CD4-positive, alpha-beta T cell (primary cell): ENCODE data around the gene SMAD6. TPM values are rescaled to one million over a fixed set of nuclear protein-coding genes. Genes with fewer than 3 reads are reported as not detected.

Experiments
- ATAC-seq: fragments of 200-7000 bp; cut with Tn5 transposase; one replicate; pipeline ENCODE4 v1.10.0; 2022; ENCODE audit warnings: mild to moderate bottlenecking; ENCODE audit not compliant: poor library complexity
- CTCF ChIA-PET: fragments of 350-600 bp; sonication (Branson Sonifier 250); formaldehyde crosslinking; loops from one replicate; lab custom pipeline; 2021; ENCODE audit warnings: antibody characterized with exemption, inconsistent platforms; lab: Charles Lee
- POLR2A ChIA-PET: fragments of 350-600 bp; sonication (Branson Sonifier 250); formaldehyde crosslinking; loops from one replicate; lab custom pipeline; 2021; ENCODE audit warnings: antibody characterized with exemption, inconsistent platforms; lab: Charles Lee
- DNase-seq, 14 experiments: peaks; one replicate each; pipeline ENCODE4 v3.0.0-alpha.2; 2013 to 2020; ENCODE audit warnings: mixed read lengths in 2 of 14
- H3K27ac ChIP-seq, 2 donors: one replicate each; pipeline versions ENCODE4 v1.5.1 to v1.7.0; 2013; ENCODE audit warnings: low read length in 2 of 2, low read depth in 1 of 2, mild to moderate bottlenecking in 1 of 2
- H3K27me3 ChIP-seq, 2 experiments: 1 replicate in 1 of 2; 2 replicates in 1 of 2; pipeline versions ENCODE4 v1.6.1 to v1.7.0; 2013; ENCODE audit warnings: low read length in 2 of 2, control low read depth in 1 of 2, mild to moderate bottlenecking in 1 of 2, moderate library complexity in 1 of 2; ENCODE audit not compliant: insufficient read depth in 2 of 2, control insufficient read depth in 1 of 2
- H3K36me3 ChIP-seq: one replicate; pipeline ENCODE4 v1.6.1; 2013; ENCODE audit warnings: low read length, control low read depth; ENCODE audit not compliant: insufficient read depth
- H3K4me1 ChIP-seq: one replicate; pipeline ENCODE4 v1.6.1; 2013; ENCODE audit warnings: low read length, control low read depth; ENCODE audit not compliant: insufficient read depth
- H3K4me3 ChIP-seq: one replicate; pipeline ENCODE4 v1.5.1; 2013; ENCODE audit warnings: mild to moderate bottlenecking, low read length, moderate library complexity
- H3K9me3 ChIP-seq, 2 experiments: 1 replicate in 1 of 2; 2 replicates in 1 of 2; pipeline versions ENCODE4 v1.6.1 to v1.7.0; 2013; ENCODE audit warnings: low read length in 2 of 2, mild to moderate bottlenecking in 2 of 2, control low read depth in 1 of 2, moderate library complexity in 1 of 2; ENCODE audit not compliant: control insufficient read depth in 1 of 2, insufficient read depth in 1 of 2
- H3K27ac Mint-ChIP-seq: one replicate; pipeline ENCODE4 v1.8.0; 2020; ENCODE audit warnings: mixed read lengths
- H3K27me3 Mint-ChIP-seq: one replicate; pipeline ENCODE4 v1.8.0; 2021; ENCODE audit warnings: mixed read lengths
- H3K36me3 Mint-ChIP-seq: one replicate; pipeline ENCODE4 v1.8.0; 2021; ENCODE audit warnings: low read depth, mixed read lengths
- H3K4me1 Mint-ChIP-seq: one replicate; pipeline ENCODE4 v1.8.0; 2021; ENCODE audit warnings: low read depth, mixed read lengths
- H3K4me3 Mint-ChIP-seq: one replicate; pipeline ENCODE4 v1.8.0; 2020; ENCODE audit warnings: mild to moderate bottlenecking, mixed read lengths
- H3K9me3 Mint-ChIP-seq: one replicate; pipeline ENCODE4 v1.8.0; 2020; ENCODE audit warnings: mixed read lengths
- intact Hi-C, 2 experiments: fragments of 100-400 bp; cut with DNase I in 1 of 2; cut with micrococcal nuclease in 1 of 2; formaldehyde crosslinking; loops; one replicate each; pipeline versions ENCODE4 v1.15.1 to v1.9.0; 2023 to 2025; cut with DNase I, micrococcal nuclease
- total RNA-seq, 174 experiments: library from RNA in 2 of 174; stranded (reverse) in 2 of 174; gene quantifications; one replicate each; pipeline ENCODE4 v1.2.3 and lab custom pipeline; 2021 to 2026
- TF ChIP-seq, protein P1 (sequence below): fragments of 200-600 bp; IDR thresholded peaks from one replicate; pipeline ENCODE4 v1.8.0; 2022; ENCODE audit warnings: antibody characterized with exemption, mild to moderate bottlenecking

Gene SMAD6
- total RNA-seq, 2 experiments from 2014 or later = 0.59 to 0.69 TPM

- H3K4me1 ChIP-seq = no peaks in the 10 kb centered on the region
- no peak overlapping the region for H3K4me3 ChIP-seq
- H3K9me3 Mint-ChIP-seq = no peaks in the 10 kb centered on the region
- ChIA-PET POLR2A (no interaction called here), CTCF (no interaction called here)
- H3K4me1 Mint-ChIP-seq = no peaks in the 10 kb centered on the region
- no peaks in the 10 kb centered on the region for H3K36me3 Mint-ChIP-seq
- H3K27ac ChIP-seq = no peak overlapping the region
- ATAC-seq = no peak
- no peak overlapping the region for H3K27ac Mint-ChIP-seq
- H3K27me3 Mint-ChIP-seq = peaks cover 8% of the 10 kb centered on the region
- no peak overlapping the region for H3K4me3 Mint-ChIP-seq
- no peak for DNase-seq
- H3K27me3 ChIP-seq = no peaks in the 10 kb centered on the region
- TF ChIP-seq, protein P1, sequence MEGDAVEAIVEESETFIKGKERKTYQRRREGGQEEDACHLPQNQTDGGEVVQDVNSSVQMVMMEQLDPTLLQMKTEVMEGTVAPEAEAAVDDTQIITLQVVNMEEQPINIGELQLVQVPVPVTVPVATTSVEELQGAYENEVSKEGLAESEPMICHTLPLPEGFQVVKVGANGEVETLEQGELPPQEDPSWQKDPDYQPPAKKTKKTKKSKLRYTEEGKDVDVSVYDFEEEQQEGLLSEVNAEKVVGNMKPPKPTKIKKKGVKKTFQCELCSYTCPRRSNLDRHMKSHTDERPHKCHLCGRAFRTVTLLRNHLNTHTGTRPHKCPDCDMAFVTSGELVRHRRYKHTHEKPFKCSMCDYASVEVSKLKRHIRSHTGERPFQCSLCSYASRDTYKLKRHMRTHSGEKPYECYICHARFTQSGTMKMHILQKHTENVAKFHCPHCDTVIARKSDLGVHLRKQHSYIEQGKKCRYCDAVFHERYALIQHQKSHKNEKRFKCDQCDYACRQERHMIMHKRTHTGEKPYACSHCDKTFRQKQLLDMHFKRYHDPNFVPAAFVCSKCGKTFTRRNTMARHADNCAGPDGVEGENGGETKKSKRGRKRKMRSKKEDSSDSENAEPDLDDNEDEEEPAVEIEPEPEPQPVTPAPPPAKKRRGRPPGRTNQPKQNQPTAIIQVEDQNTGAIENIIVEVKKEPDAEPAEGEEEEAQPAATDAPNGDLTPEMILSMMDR = no peak
- H3K9me3 ChIP-seq = peaks cover 0 to 4% of the 10 kb centered on the region in 2 experiments
- H3K36me3 ChIP-seq = no peaks in the 10 kb centered on the region
- intact Hi-C loops = no loop called here
Measured at GRCh38 chr15:66661432-66662096, 40.5 kb upstream of the SMAD6 start.

DNA sequence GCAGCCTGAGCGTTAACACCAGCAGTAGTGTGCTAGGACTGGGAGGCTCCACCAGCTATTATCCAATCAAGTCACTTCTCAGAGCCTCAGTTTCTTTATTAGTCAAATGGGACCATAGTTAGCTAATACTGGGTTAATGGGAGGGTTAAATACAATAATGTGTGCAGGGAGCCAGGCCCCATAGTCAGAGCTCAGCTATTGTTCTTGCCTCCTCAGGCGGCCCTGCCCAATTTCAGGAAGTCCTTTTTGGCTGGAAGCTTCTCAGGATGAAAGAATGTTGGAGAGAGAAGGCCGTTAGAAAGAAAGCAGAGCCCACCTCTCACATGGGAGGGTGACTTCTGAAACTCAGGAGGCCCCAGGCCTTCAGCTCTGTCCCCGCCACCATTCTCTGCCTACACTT, 39.5 kb upstream of the SMAD6 start:
- Histone ChIP-seq H3K27ac (no peak overlapping the region), H3K4me1 (no peaks in the 10 kb centered on the region), H3K4me3 (no peak overlapping the region), H3K36me3 (no peaks in the 10 kb centered on the region), H3K9me3 (peaks cover 0 to 4% of the 10 kb centered on the region in 2 experiments), H3K27me3 (no peaks in the 10 kb centered on the region)
- ChIA-PET CTCF (no interaction called here), POLR2A (no interaction called here)
- Mint-ChIP-seq H3K27ac (no peak overlapping the region), H3K4me1 (no peaks in the 10 kb centered on the region), H3K4me3 (no peak overlapping the region), H3K9me3 (no peaks in the 10 kb centered on the region), H3K36me3 (no peaks in the 10 kb centered on the region), H3K27me3 (peaks cover 2% of the 10 kb centered on the region)
- TF ChIP-seq, protein P1 = no peak
- ATAC-seq (no peak), DNase-seq (no peak)
- intact Hi-C loops = no loop called here

GRCh38 chr15:66663664-66664063, 38.4 kb upstream of the SMAD6 start:
- Mint-ChIP-seq H3K27ac (no peak overlapping the region), H3K9me3 (peaks cover 3% of the 10 kb centered on the region), H3K36me3 (no peaks in the 10 kb centered on the region), H3K4me3 (no peak overlapping the region), H3K27me3 (no peaks in the 10 kb centered on the region), H3K4me1 (no peaks in the 10 kb centered on the region)
- Histone ChIP-seq H3K4me3 (no peak overlapping the region), H3K4me1 (no peaks in the 10 kb centered on the region), H3K36me3 (no peaks in the 10 kb centered on the region), H3K27me3 (no peaks in the 10 kb centered on the region), H3K27ac (no peak overlapping the region), H3K9me3 (peaks cover 0 to 5% of the 10 kb centered on the region in 2 experiments)
- ATAC-seq = no peak
- DNase-seq = no peak
- POLR2A ChIA-PET = no interaction called here
- TF ChIP-seq, protein P1 = no peak
- CTCF ChIA-PET = no interaction called here
- intact Hi-C loops = no loop called here
